HCT116 (cell line): ENCODE measurements around the gene MOB3C. TPM values are rescaled to one million over a fixed set of nuclear protein-coding genes. Genes with fewer than 3 reads are reported as not detected.

Experiments used
- ATAC-seq: fragments of 200-7000 bp; cut with Tn5 transposase; 2 replicates; pipeline ENCODE4 v1.9.1; 2020; ENCODE audit warnings: mild to moderate bottlenecking, moderate library complexity
- BruUV-seq: library from RNA; stranded (reverse); fragments of 400-500 nt; replicated peaks from 2 replicates; lab custom pipeline; 2021; lab: Mats Ljungman, UMichigan
- CTCF ChIA-PET: fragments of 300-600 bp; sonication (Branson Sonifier 250); formaldehyde crosslinking; loops from one replicate; lab custom pipeline; 2021; ENCODE audit warnings: antibody characterized with exemption; lab: Charles Lee
- POLR2A ChIA-PET: fragments of 300-600, 350-600 bp; sonication (Branson Sonifier 250); formaldehyde crosslinking; loops from one replicate; lab custom pipeline; 2021; ENCODE audit warnings: antibody characterized with exemption; lab: Charles Lee
- RAD21 ChIA-PET, 2 experiments: fragments of 300-600 bp; sonication (Branson Sonifier 250); formaldehyde crosslinking; loops; one replicate each; lab custom pipeline; 2023; ENCODE audit warnings: low total read pairs in 2 of 2; ENCODE audit not compliant: uncharacterized antibody in 2 of 2, unreplicated experiment in 2 of 2, low non-redundant PET in 1 of 2; lab: Charles Lee
- DNase-seq: peaks from one replicate; pipeline ENCODE4 v3.0.0-alpha.2; 2010; ENCODE audit warnings: low read depth, low spot score
- H2AFZ ChIP-seq: fragments of 200-600 bp; shearing (Covaris generic), sonication (generic); 2 replicates; pipeline ENCODE4 v1.6.1; 2017; ENCODE audit warnings: low read depth, mixed run types, mixed read lengths, antibody characterized with exemption, low read length; ENCODE audit not compliant: poor library complexity, severe bottlenecking
- H3K27ac ChIP-seq: 2 replicates; pipeline ENCODE4 v1.5.1; 2012; ENCODE audit warnings: low read depth, low read length
- H3K27me3 ChIP-seq: fragments of 200-600 bp; sonication (generic); 2 replicates; pipeline ENCODE4 v1.6.1; 2016; ENCODE audit warnings: mixed run types, low read length, mixed read lengths; ENCODE audit not compliant: insufficient read depth
- H3K36me3 ChIP-seq, 2 experiments: fragments of 200-500 bp in 1 of 2; fragments of 200-600 bp in 1 of 2; sonication (Bioruptor generic) in 1 of 2; sonication (generic) in 1 of 2; 2 replicates each; pipeline versions ENCODE4 v1.5.1 to v1.6.1; 2014 to 2016; ENCODE audit warnings: low read length in 2 of 2, inconsistent platforms in 1 of 2, mixed read lengths in 1 of 2, mixed run types in 1 of 2; ENCODE audit not compliant: insufficient read depth in 2 of 2, control insufficient read depth in 1 of 2
- H3K4me1 ChIP-seq, 2 experiments: fragments of 200-600 bp in 1 of 2; sonication (generic) in 1 of 2; 2 replicates each; pipeline versions ENCODE4 v1.5.1 to v1.6.1; 2012 to 2017; ENCODE audit warnings: low read length in 2 of 2, inconsistent platforms in 1 of 2, mild to moderate bottlenecking in 1 of 2, mixed read lengths in 1 of 2, mixed run types in 1 of 2, moderate library complexity in 1 of 2; ENCODE audit not compliant: insufficient read depth in 2 of 2, control insufficient read depth in 1 of 2
- H3K4me2 ChIP-seq: fragments of 200-600 bp; sonication (generic); 2 replicates; pipeline ENCODE4 v1.6.1; 2017; ENCODE audit warnings: mixed run types, low read length, mixed read lengths
- H3K4me3 ChIP-seq, 2 experiments: fragments of 200-600 bp in 1 of 2; sonication (generic) in 1 of 2; replicated peaks in 1 of 2; 2 replicates each; pipeline ENCODE4 v1.5.1; 2011 to 2016; ENCODE audit warnings: low read length in 2 of 2, control low read depth in 1 of 2, low read depth in 1 of 2, mild to moderate bottlenecking in 1 of 2, mixed read lengths in 1 of 2, mixed run types in 1 of 2
- H3K79me2 ChIP-seq: fragments of 200-600 bp; sonication (generic); 2 replicates; pipeline ENCODE4 v1.6.1; 2017; ENCODE audit warnings: mild to moderate bottlenecking, mixed run types, low read length, moderate library complexity, mixed read lengths; ENCODE audit not compliant: insufficient read depth
- H3K9ac ChIP-seq: fragments of 200-600 bp; sonication (generic); 2 replicates; pipeline ENCODE4 v1.6.1; 2016; ENCODE audit warnings: low read length, mixed read lengths
- H3K9me2 ChIP-seq: fragments of 200-600 bp; sonication (generic), shearing (Covaris generic); 2 replicates; pipeline ENCODE4 v1.6.1; 2017; ENCODE audit warnings: mixed run types, mild to moderate bottlenecking, moderate library complexity; ENCODE audit not compliant: insufficient read depth
- H3K9me3 ChIP-seq, 2 experiments: fragments of 200-500 bp in 1 of 2; fragments of 200-600 bp in 1 of 2; sonication (Bioruptor generic) in 1 of 2; sonication (generic) in 1 of 2; 2 replicates each; pipeline ENCODE4 v1.6.1; 2014 to 2017; ENCODE audit warnings: low read length in 2 of 2, mixed read lengths in 2 of 2, inconsistent platforms in 1 of 2, low read depth in 1 of 2, mild to moderate bottlenecking in 1 of 2, mixed run types in 1 of 2, moderate library complexity in 1 of 2; ENCODE audit not compliant: control insufficient read depth in 1 of 2, insufficient read depth in 1 of 2
- H4K20me1 ChIP-seq: fragments of 200-600 bp; sonication (generic), shearing (Covaris generic); 2 replicates; pipeline ENCODE4 v1.6.1; 2017; ENCODE audit warnings: mixed run types, mild to moderate bottlenecking, moderate library complexity; ENCODE audit not compliant: insufficient read depth
- CEBPB ChIP-seq: IDR thresholded peaks from 2 replicates; pipeline ENCODE4 v1.6.1; 2012; ENCODE audit warnings: low read depth
- CTCF ChIP-seq, 3 experiments: fragments of 200-600 bp in 1 of 3; sonication (generic) in 1 of 3; IDR thresholded peaks in 2 of 3; conservative IDR thresholded peaks in 1 of 3; 2 replicates each; pipeline ENCODE4 v1.5.1; 2012 to 2017; ENCODE audit warnings: low read depth in 2 of 3, low read length in 2 of 3, antibody characterized with exemption in 1 of 3, borderline replicate concordance in 1 of 3, control low read depth in 1 of 3, mild to moderate bottlenecking in 1 of 3, mixed read lengths in 1 of 3, mixed run types in 1 of 3, moderate library complexity in 1 of 3; ENCODE audit not compliant: insufficient read depth in 1 of 3
- EZH2 ChIP-seq: fragments of 200-600 bp; sonication (generic); IDR thresholded peaks from 2 replicates; pipeline ENCODE4 v1.6.1; 2017; ENCODE audit warnings: antibody characterized with exemption, mixed run types
- JUND ChIP-seq: IDR thresholded peaks from 2 replicates; pipeline ENCODE4 v1.6.1; 2012
- POLR2AphosphoS5 ChIP-seq: IDR thresholded peaks from 2 replicates; pipeline ENCODE4 v1.6.1; 2011; ENCODE audit warnings: mild to moderate bottlenecking, low read depth, low read length, moderate library complexity
- SIN3A ChIP-seq: IDR thresholded peaks from 2 replicates; pipeline ENCODE4 v1.6.1; 2012; ENCODE audit warnings: low read depth
- YY1 ChIP-seq: IDR thresholded peaks from 2 replicates; pipeline ENCODE4 v1.6.1; 2011; ENCODE audit warnings: low read length, low read depth, moderate library complexity, mild to moderate bottlenecking; ENCODE audit not compliant: insufficient replicate concordance; ENCODE audit errors: extremely low read depth
- ZFX ChIP-seq: fragments of 450-650 bp; IDR thresholded peaks from 2 replicates; pipeline ENCODE4 v1.6.1; 2017
- ZNF274 ChIP-seq: fragments of 200-500 bp; sonication (Bioruptor generic); IDR thresholded peaks from 2 replicates; pipeline ENCODE4 v1.6.1; 2014; ENCODE audit warnings: mild to moderate bottlenecking, low read depth, low read length, inconsistent platforms
- intact Hi-C: fragments of 100-400 bp; cut with micrococcal nuclease; formaldehyde crosslinking; loops from 2 replicates; pipeline ENCODE4 v1.10.0; 2022
- total RNA-seq: library from RNA; stranded (reverse); gene quantifications from one replicate; pipeline ENCODE4 v1.2.1, GENCODE V29; 2021; ENCODE audit not compliant: unreplicated experiment
- TF ChIP-seq, protein P1 (sequence below): IDR thresholded peaks from 2 replicates; pipeline ENCODE4 v1.6.1; 2012
- TF ChIP-seq, protein P2 (sequence below): IDR thresholded peaks from 2 replicates; pipeline ENCODE4 v1.6.1; 2011; ENCODE audit warnings: mild to moderate bottlenecking, low read length, moderate library complexity; ENCODE audit not compliant: insufficient replicate concordance; ENCODE audit errors: extremely low read depth

The MOB3C gene
- total RNA-seq, 1 experiment from 2014 or later: 5.5 TPM

DNA sequence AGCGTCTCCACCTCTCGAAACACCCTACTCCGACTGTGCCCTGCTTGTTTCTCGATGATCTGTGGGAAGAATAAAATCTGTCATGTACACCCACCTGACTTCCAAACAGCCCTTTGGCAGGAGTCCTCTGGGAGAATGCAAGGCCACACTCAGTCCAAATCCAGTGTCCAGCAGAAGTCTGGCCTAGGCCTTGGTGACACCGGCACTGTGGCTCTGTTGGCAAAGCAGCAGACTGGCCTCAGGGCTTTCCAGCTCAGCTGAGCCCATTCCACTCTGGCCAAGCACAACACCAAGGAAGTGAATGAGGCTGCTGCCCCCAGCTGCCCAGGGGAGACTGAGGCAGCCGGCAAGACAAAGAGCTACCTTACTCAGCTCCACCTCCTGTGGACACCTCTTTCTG lies 40.0 kb downstream of the MOB3C start (continued):
- no peak for TF ChIP-seq CTCF (IDR thresholded peaks at IDR 0.05 in 2 of 3, conservative IDR thresholded peaks at IDR 0.05 in 1 of 3; ENCODE audit: borderline replicate concordance in 1 of 3, insufficient read depth in 1 of 3, low read depth in 2 of 3, low read length in 2 of 3)
- TF ChIP-seq POLR2AphosphoS5: no peak
- TF ChIP-seq, protein P1, sequence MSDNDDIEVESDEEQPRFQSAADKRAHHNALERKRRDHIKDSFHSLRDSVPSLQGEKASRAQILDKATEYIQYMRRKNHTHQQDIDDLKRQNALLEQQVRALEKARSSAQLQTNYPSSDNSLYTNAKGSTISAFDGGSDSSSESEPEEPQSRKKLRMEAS: no peak
- TF ChIP-seq CEBPB: no peak

- H3K79me2 ChIP-seq: no peaks in the 10 kb centered on the region
- no peaks in the 10 kb centered on the region for H3K9me3 ChIP-seq
- ChIA-PET POLR2A (interaction anchor here (0.6 kb wide), 1 partner anchor 1265 kb away, joined by 3 read pairs; no protein-coding TSS in a partner anchor), RAD21 (no interaction called here), CTCF (no interaction called here)
- no peak overlapping the region for H2AFZ ChIP-seq
- BruUV-seq: no TSS peak
- no peak overlapping the region for H3K4me2 ChIP-seq
- H3K4me3 ChIP-seq: no peak overlapping the region
- DNase-seq: no peak
- peaks cover 10 to 11% of the 10 kb centered on the region in 2 experiments; a peak in 1 of 4 replicates for H3K36me3 ChIP-seq
- no peak overlapping the region for H3K27ac ChIP-seq
- TF ChIP-seq SIN3A (no peak), ZNF274 (no peak), JUND (no peak), YY1 (no peak), CTCF (IDR thresholded peaks at IDR 0.05 in 2 of 3, conservative IDR thresholded peaks at IDR 0.05 in 1 of 3; ENCODE audit: borderline replicate concordance in 1 of 3, insufficient read depth in 1 of 3, low read depth in 2 of 3, low read length in 2 of 3) (no peak), ZFX (no peak), EZH2 (no peak), POLR2AphosphoS5 (no peak)
- TF ChIP-seq, protein P2, sequence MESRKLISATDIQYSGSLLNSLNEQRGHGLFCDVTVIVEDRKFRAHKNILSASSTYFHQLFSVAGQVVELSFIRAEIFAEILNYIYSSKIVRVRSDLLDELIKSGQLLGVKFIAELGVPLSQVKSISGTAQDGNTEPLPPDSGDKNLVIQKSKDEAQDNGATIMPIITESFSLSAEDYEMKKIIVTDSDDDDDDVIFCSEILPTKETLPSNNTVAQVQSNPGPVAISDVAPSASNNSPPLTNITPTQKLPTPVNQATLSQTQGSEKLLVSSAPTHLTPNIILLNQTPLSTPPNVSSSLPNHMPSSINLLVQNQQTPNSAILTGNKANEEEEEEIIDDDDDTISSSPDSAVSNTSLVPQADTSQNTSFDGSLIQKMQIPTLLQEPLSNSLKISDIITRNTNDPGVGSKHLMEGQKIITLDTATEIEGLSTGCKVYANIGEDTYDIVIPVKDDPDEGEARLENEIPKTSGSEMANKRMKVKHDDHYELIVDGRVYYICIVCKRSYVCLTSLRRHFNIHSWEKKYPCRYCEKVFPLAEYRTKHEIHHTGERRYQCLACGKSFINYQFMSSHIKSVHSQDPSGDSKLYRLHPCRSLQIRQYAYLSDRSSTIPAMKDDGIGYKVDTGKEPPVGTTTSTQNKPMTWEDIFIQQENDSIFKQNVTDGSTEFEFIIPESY: no peak
- no peak overlapping the region for H3K9ac ChIP-seq
- intact Hi-C loops: no loop called here
- ATAC-seq: no peak
- no peaks in the 10 kb centered on the region for H3K27me3 ChIP-seq
- no peaks in the 10 kb centered on the region for H4K20me1 ChIP-seq
- H3K9me2 ChIP-seq: no peaks in the 10 kb centered on the region
- no peaks in the 10 kb centered on the region for H3K4me1 ChIP-seq
Observed at GRCh38 chr1:46575778-46576177, 40.8 kb downstream of the MOB3C start.
